Umbilical cord (tissue), 2 donors: ENCODE data around the gene VWC2L. TPM values are rescaled to one million over a fixed set of nuclear protein-coding genes. Genes with fewer than 3 reads are reported as not detected.

ENCODE experiments used
- DNase-seq: peaks from one replicate; pipeline ENCODE4 v3.0.0-alpha.2; 2015; ENCODE audit warnings: low spot score
- total RNA-seq: library from RNA; depleted of rRNA; stranded (reverse); fragments of >200 nt; gene quantifications from one replicate; pipeline ENCODE4 v1.2.3, GENCODE V29; 2014; ENCODE audit warnings: low replicate concordance; ENCODE audit not compliant: insufficient read depth

Gene VWC2L
- total RNA-seq, 1 donor from 2014 or later = 4.3 TPM

- no peak for DNase-seq
Measured at GRCh38 chr2:214536625-214537024, 125.8 kb downstream of the VWC2L start.

DNA sequence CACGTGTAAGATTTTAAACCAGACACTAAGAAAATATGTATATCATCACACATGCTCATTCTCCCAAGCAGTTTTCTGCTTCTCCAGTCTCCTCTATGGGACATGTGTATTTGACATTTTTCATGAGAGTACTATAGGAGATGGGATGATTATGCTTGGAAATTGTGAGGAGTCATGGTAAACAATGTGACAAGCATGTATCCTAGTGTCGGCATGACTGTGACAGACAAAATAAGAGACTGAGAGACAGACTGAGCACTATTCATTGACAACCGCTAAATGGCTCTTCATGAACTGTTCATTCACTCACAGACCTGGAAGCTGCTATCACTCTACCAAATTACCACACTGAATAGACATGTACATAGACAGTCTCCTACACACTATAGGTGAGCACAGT is 127.1 kb downstream of the VWC2L start:
- DNase-seq = no peak

DNA sequence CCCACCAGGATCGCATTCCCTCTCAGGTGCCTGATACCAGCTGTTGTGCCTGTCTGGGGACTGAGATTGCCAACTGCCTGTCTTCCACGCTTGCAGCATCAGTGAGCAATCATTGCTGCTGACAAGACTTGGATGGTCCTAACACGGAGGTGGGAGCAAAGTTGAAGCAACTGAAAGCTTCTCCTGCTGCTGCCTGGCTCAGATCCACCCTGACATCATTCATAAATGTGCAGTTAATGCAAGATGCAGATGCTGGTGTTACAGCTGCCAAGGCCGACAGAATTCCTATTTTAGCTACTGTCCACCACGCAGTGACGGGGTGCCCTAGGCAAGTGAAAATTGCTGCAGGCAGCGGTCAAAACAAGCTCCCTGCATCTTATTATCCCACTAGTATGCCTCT is 131.4 kb downstream of the VWC2L start:
- DNase-seq = no peak

GRCh38 chr2:214542866-214543265 is 132.0 kb downstream of the VWC2L start:
- no peak for DNase-seq

GRCh38 chr2:214543386-214543955 is 132.6 kb downstream of the VWC2L start:
- DNase-seq = no peak

GRCh38 chr2:214545898-214546542 is 135.2 kb downstream of the VWC2L start:
- DNase-seq = no peak

DNA sequence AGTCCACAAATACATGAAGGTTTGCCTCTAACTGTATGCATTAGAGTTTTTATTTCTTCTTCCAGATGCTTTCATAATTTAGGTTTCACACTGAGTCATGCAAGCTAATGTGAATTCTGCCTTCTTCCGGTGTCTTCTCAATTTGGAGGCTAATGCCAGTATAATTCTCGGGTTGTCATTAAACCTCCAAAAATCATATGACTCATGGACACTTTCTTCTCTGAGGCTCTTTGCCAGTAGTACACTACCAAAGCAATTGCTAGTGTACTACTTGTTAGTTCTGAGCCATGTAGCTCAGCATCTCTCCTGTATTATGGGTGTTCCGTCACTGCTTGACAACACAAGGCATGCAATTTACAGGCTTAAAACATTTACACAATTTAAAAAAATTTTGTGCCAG is 137.1 kb downstream of the VWC2L start:
- no peak for DNase-seq

DNA sequence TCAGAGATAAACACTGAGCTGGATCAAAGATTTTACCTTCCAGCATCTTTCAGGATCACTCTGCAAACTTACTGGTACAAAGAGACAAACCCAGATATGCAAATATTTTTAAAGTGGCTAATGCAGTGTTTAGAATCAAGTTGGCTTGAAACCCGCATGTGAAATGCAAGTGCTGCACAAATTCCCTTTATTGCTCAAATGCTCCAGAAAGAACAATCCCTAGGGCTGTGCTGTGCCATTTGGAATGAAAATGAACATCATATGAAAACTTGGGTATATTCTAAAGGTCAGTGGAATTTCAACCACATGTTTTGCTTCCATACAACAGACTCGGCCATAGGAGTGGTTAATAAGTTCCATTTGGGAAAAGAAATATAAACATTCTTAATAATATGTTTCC is 139.1 kb downstream of the VWC2L start:
- DNase-seq = no peak

- no peak for DNase-seq
Measured at GRCh38 chr2:214550786-214551185, 139.9 kb downstream of the VWC2L start.

- DNase-seq = no peak
Measured at GRCh38 chr2:214557884-214558283, 147.0 kb downstream of the VWC2L start.

DNA sequence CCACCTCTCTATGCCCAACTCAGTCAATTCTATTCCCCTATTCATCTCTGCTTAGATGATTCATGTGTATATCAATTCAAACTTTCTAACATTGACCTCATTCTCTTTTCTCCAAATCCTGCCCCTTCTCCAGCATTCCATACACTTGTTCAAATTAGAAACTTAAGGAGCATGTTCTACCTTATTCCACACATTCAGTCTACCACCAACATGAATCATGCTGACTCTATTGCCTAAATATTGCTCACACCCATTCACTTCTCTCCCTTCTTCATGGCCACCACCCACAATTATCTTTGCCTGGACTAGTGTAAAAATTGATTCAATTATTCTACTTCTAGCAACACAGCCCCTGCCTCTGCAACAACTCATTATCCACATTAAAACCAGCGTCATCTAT is 147.5 kb downstream of the VWC2L start:
- DNase-seq = no peak

GRCh38 chr2:214560176-214560575 is 149.3 kb downstream of the VWC2L start:
- no peak for DNase-seq

- DNase-seq = no peak
Measured at GRCh38 chr2:214560618-214561190, 149.8 kb downstream of the VWC2L start.

DNA sequence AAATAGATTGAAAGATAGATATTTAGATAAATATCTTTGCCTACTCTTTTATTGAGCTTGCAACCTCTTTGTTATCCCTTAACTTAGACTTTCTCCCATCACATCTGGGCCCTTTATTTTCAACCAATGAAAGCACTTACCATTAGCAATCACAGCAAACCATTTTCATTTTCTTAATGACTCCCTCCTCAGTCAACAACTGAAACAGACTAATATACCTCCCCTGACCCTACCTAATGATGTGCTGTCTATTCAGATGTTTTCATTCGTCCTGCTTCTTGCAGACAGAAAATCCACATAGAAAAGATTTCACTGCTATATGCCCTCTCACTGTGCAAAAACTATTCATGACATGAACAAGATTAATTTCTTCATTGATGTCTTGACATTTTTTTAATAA is 154.4 kb downstream of the VWC2L start:
- no peak for DNase-seq

DNA sequence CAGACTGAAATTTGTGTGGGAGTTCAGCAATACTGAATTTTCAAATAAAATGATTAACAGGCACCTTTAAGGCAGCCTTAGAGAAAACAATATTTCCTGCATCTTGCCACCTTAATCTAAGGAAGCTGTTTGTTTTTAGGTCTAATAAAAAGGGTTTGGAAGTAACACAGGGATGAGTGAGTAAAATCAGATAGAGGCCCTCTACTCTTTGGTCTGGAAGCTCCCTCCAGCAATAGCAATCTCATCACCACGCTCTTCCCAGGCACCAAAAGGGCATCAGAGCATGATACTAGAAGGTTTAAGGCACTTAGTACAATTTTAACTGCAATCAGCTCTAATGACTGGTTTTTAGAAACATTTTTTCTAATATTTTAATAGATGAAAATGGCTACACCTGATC is 155.6 kb downstream of the VWC2L start:
- no peak for DNase-seq

GRCh38 chr2:214569419-214570035 is 158.7 kb downstream of the VWC2L start:
- DNase-seq = no peak

DNA sequence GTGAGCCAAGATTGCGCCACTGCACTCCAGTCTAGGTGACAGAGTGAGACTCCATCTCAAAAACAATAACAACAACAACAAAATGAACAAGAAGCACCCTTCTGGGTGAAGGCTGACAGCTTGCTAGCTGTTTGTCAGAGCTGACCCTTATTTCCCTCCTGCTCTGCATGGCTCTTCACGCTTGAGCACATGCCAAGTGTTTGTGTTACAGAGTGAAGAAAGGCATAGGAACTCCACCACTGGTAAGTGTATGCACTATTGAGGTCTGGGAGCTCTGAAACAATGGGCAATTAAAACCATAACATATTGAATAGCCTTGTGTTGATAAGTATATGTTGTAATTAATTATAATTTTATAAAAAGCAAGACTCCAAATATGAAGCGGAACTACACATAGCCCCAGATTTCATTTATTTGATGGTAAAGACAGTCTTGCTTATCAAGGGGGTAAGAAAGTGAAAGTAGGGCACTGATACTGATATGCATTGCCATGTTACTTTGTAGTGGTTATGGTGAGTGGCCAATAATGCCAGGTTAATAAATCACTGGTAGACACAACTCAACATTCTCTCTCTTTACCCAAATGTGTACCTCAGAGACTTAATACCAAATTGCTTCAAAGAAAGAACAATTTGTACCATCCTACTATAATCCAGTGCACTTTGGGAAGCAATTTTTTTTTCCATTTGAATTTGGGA is 163.4 kb downstream of the VWC2L start:
- DNase-seq = no peak

DNA sequence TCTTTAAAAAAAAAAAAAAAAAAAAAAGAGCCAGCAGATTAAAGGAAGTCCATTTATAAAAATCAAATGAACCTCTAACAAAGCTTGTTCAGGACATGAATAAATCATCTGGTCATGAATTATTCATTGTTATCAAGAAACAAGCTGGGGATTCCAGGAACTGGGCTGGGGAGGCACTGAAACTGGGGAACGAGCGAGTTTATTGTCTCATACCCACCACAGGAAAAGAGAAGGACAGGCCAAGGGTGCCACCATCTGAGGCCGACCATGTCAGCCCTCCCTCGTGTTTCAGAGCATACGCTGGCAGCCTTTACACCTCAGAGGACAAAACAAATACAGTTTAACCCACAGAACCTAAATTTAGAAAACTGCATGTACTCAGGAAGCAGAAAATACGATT is 164.2 kb downstream of the VWC2L start:
- no peak for DNase-seq

GRCh38 chr2:214575465-214575864 is 164.6 kb downstream of the VWC2L start:
- DNase-seq = no peak

GRCh38 chr2:214577769-214578168 is 166.9 kb downstream of the VWC2L start:
- DNase-seq = no peak

DNA sequence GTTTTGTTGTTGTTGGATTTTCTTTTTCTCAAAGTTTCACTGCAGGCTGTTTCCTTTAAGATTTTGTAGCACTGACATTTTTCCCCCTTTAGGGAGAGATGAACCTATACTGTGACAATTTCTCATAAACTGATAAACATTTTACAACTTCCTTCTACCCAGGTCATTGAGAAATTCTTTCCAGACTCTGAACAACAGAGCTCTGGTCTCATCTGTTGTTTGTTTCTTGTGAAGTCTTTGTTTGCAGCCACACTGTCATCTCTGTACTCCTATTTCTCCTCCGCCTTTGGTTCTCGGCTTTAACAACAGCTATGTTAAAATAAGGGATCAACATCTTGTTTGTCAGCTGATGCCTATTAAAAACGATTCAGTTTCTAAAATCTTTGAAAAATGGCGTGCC is 167.6 kb downstream of the VWC2L start:
- no peak for DNase-seq

GRCh38 chr2:214579035-214579434 is 168.2 kb downstream of the VWC2L start:
- no peak for DNase-seq
